GM12875 (cell line): Measurements from ENCODE around the gene EHD4.

Experiments
- H3K4me3 ChIP-seq: one replicate; pipeline ENCODE4 v1.5.1; 2011; ENCODE audit warnings: low read depth, low read length, control low read depth
- CTCF ChIP-seq: IDR thresholded peaks from 2 replicates; pipeline ENCODE4 v1.5.1; 2011; ENCODE audit warnings: low read depth, mild to moderate bottlenecking, control low read depth, inconsistent platforms, low read length, moderate library complexity, borderline replicate concordance; ENCODE audit not compliant: insufficient read depth

Gene EHD4

GRCh38 chr15:41852736-41853590 lies 119.4 kb downstream of the EHD4 start:
- no peak for TF ChIP-seq CTCF

GRCh38 chr15:41851755-41852370 lies 120.5 kb downstream of the EHD4 start:
- H3K4me3 ChIP-seq = no peak overlapping the region
- TF ChIP-seq CTCF = no peak

More at GRCh38 chr15:41852736-41853590, 119.4 kb downstream of the EHD4 start:
- no peak overlapping the region for H3K4me3 ChIP-seq

- no peak for TF ChIP-seq CTCF
- H3K4me3 ChIP-seq = no peak overlapping the region
Observed at GRCh38 chr15:41851167-41851523, 121.2 kb downstream of the EHD4 start.

GRCh38 chr15:41850482-41851166 lies 121.7 kb downstream of the EHD4 start:
- no peak for TF ChIP-seq CTCF
- H3K4me3 ChIP-seq = no peak overlapping the region

GRCh38 chr15:41849861-41850260 lies 122.5 kb downstream of the EHD4 start:
- no peak overlapping the region for H3K4me3 ChIP-seq
- TF ChIP-seq CTCF = no peak

- no peak overlapping the region for H3K4me3 ChIP-seq
- TF ChIP-seq CTCF = no peak
Observed at GRCh38 chr15:41849204-41849603, 123.2 kb downstream of the EHD4 start.
